ENCODE results near the gene PCAT7.
"Not testable (repeated sequence)": the region's sequence is repeated elsewhere in the genome, so short reads cannot be mapped to it uniquely, and the experiment has no call there.

The PCAT7 gene

DNA sequence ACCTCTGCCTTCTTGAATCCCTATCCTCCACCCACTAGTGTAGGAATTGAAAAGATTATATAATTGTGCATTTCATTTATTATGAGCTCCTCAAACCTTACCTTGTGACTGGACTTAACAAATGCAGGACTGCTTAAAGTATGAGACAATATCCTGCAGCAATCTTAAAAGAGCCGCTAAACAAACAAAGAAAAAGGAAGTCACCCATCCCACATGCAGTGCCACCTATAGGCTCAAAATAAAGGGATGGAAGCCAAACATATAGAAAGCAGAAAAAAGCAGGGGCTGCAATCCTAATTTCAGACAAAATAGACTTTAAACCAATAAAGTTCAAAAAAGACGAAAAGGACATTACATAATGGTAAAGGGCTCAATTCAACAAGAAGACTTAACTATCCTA, 8.7 kb downstream of the PCAT7 start:
- DNase-seq (ENCODE audit: low read depth in 2 of 2): no peak

DNA sequence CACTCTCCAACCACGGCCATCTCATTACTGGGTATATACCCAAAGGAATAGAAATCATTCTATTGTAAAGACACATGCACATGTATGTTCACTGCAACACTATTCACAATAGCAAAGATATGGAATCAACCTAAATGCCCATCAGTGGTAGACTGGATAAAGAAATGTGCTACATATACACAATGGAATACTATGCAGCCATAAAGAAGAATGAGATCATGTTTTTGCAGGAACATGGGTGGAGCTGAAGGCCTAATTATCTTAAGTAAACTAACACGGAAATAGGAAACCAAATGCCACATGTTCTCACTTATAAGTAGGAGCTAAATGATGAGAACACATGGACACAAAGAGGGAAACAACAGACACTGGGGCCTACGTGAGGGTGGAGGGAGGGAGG, 9.4 kb downstream of the PCAT7 start:
- not testable (repeated sequence) for DNase-seq (ENCODE audit: low read depth in 2 of 2)

DNA sequence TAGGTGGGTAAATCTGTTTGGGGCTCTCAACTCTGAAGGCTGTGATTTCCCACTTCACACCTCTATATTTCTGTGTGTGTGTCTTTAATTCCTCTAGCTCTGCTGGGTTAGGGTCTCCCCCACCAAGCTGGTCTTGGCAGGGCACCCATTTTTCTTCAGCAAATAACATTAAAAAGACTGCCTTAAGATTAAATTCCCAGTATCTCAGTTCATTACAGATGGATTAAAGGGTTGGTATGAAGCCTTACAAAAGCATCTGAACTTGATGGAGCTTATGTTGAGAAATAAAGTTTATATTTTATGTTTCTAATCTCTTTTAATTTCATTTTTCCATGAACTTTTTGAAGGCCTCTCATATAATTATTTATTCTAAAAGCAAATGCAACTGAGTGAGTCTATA, 11.7 kb downstream of the PCAT7 start:
- no peak for DNase-seq (ENCODE audit: low read depth in 2 of 2)

DNA sequence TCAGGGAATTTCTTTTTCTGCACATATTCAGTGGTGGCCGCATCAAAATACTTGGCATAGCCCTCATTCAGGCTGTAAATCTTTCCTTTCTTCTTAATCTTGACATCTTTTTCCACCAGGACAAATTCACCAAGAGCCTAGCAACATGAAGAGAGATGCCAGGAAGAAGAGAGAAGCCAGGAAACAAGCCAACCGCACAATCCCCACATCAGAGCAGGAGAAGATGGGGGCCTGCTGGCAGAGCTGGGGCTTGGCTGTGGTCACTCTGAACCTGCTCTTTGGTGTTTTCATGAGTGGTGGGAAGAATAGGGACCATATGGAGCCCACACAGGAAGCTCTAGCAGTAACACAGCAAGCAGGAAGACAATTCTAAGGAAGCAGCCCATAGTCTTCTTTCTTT, 12.4 kb downstream of the PCAT7 start:
- no peak for DNase-seq (ENCODE audit: low read depth in 2 of 2)

DNA sequence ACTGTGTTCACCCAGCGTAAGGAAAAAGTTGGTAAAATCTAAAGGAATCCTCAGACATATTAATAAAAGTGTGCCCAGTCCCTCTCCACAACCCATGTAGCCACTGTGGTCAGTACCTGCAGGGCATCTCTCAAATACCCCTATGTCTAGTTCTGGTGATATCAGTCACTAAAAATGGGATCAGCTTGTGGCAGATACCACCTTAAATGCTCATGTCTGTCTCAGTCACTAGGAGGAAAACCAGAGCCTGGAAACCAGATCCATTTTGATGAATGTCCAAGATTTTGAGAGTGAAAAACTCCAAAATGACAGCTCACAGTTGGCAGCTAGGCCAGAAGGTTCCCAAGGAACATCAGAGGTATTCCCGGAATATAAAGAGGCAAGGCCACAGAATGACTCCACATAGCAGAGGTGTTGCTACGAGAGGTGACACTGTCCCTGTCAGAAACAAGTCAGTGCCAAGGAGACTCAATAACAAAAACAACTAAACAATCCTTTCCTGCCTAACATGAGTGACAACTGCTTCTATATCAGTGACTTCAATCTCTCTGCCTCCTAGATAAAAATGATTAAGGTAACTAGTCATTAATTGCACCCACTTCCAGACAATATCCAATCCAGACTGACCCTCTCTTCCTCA, 13.5 kb downstream of the PCAT7 start:
- DNase-seq (ENCODE audit: low read depth in 2 of 2): no peak

DNA sequence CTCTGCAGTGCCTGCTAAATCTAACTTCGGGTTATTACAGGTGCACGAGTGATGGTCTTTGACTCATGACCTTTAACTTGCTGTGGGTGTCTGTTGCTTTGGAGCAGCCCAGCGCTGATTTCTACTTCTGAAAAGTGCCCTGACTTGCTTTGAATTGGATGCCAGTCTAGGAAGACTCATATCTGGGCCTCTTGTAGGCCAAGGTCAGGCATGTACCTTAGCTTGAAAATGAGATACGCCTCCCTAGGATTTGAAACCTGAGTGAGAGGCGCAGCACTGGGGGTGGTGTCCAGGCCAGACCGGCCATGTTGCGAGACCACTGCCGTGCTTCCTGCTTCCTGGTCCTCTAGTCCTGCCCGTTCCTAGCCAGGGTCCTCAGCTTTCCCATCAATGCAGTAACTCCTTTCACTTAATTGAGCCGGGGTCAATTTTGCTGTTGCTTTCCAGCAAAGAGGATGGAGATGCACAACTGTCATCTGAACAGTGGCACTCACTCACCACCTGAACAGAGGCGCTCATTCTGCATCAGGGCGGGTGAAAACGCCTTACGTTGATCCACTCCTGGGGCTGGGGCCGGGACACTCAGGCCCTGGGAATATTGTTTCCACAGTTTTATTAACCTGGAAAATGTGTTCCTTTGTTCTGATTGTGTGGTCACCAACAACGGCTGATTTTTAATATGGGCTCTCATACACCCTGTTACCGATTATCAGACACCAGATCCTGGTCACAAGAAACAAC, 14.3 kb downstream of the PCAT7 start:
- no peak for DNase-seq (ENCODE audit: low read depth in 2 of 2)

DNA sequence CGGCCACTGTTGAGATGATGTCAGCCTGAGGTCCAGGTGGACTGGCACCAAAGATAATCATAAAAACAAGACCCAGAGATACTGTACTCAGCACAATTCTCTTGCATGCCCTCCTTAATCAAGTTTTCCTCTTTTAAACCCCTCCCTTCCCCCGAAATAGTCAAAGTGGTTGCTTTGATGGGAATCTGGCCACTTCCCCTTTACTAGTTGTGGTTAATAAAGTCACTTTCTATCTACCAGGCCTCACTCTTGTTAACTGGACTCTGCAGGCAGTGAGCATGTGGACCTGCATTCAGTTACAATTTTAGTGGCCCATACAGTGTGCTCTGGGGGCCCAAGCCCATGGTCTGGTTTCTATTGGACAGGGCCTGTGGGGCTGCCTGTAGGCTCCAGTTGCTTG, 21.2 kb downstream of the PCAT7 start:
- no peak for DNase-seq (ENCODE audit: low read depth in 2 of 2)

DNA sequence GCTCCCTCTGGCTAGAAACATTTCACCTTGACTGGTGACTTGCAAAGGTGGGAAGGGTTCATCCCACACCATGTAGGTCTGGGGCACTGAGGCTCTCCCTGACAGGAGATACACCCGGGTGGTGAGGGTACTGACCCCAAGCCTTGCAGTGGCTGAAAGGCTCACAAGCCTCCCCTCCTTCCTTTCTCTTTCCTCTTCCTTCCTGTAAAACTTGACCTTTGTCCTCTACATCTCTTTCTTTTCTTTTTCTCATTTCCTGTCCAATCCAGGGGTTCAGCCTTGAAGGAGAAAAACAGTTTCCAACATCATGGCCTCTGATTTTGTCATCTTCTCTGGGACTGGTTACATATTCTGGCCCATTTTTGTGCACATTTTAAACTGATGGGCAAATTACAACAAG, 22.2 kb downstream of the PCAT7 start:
- DNase-seq (ENCODE audit: low read depth in 2 of 2): no peak

DNA sequence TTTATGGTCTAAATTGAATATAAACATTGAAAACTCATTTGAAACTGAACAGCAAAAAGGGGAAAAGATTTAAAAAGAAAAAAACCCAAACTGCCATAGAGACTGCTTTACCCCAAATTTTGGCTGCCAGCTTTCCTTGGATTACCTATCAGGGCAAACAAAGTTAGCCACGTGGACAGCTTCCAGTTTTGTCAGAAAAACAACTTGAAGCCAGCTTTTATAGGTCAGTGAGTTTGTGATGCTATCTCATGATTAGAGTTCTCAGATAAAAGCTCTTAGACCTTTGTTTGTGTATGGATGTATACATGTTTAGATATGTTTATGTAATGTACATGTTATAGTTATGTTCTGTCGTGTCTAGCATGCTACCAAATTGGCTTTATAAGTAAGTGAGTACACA, 22.7 kb downstream of the PCAT7 start:
- DNase-seq (ENCODE audit: low read depth in 2 of 2): no peak

DNA sequence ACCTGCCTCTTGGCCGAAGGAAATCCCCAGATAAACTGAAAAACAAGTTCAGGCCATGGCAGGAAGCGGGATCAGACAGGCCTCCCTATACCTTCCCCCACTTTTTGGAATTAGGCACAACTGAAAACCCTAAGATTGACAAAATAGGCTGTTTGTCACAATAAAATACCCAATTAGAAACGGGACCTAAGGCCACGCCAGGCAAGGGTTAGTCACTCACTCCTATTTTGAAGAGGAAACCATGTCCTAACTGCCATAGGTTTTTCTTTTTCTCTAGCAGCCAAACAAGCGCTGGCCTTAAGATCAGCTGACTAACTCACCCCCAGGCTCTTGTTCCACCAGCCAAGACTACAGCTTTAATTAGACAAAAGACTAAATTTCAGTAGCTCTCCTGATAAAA, 26.8 kb downstream of the PCAT7 start:
- no peak for DNase-seq (ENCODE audit: low read depth in 2 of 2)

DNA sequence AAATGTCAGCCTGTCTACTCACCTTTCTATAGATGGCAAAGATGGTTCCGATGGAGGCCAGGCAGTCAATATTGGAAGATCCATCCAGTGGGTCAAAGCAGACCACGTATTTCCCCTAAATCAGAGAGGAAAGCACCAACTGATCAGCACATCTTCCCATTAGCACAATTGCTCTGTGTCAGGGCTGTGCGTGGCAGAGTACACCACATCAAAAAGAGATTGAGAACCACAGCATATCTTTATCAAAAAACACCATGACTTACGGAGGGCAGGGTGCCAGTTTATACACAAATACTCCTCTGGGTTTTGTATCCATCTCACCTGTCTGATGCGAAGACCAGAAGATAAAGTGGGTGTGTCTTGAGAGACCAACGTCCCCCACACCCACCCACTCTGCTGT, 29.7 kb downstream of the PCAT7 start:
- DNase-seq (ENCODE audit: low read depth in 2 of 2): no peak

DNA sequence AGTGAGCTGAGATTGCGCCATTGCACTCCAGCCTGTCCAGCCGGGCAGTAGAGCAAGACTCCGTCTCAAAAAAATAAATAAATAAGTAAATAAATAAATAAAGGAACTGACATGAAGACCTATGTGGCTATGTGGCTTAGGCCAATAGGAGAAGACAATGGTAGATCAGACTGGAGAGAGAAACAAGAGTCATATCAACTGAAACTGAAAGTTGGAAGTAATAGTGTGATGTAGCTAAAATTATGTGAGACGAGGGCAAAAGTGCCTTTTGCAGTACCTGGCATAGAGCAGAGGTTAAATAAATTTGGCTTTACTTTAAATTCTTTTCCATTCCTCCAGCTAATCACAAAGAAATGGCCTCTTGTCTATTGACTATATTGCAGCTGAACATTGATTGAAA, 31.4 kb downstream of the PCAT7 start:
- DNase-seq (ENCODE audit: low read depth in 2 of 2): no peak

DNA sequence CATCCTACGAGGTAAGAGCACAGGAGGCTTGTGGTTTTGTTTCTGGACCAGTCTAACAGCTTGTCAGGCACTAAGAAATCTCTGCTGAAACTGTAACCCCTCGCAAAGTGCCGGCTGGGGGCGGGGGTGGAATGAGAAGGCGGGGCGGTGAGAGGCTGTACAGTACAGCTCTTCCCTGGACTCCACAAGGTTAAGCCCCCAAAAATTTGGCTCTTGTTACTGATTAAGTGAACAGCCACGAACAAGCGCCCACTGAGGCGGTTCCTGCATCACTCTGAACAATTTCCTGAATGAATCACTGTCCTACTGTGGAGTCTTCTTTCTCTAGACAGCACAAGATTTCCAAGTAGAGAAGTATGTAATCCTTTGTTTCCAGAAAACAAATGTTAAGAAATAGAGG, 31.9 kb downstream of the PCAT7 start:
- DNase-seq (ENCODE audit: low read depth in 2 of 2): no peak

DNA sequence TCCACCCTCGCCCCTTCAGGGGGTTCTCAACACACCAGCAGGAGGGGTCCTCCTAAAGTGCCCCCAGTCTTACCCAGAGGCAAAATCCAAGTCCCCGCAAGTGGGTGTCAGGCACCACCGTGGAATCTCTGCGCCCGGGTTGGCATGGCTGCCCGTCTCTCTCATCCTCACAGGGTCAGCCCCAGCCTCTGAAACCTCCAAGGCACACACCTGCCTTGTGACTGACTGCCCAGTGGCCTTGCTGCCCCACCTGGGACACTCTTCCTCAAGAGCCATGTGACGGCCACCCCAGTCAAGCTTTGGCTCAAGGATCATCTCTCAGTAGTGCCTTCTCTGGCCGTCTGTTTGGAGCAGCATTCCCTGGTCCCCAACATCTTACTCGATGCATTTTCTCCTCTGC, 33.8 kb downstream of the PCAT7 start:
- no peak for DNase-seq (ENCODE audit: low read depth in 2 of 2)

DNA sequence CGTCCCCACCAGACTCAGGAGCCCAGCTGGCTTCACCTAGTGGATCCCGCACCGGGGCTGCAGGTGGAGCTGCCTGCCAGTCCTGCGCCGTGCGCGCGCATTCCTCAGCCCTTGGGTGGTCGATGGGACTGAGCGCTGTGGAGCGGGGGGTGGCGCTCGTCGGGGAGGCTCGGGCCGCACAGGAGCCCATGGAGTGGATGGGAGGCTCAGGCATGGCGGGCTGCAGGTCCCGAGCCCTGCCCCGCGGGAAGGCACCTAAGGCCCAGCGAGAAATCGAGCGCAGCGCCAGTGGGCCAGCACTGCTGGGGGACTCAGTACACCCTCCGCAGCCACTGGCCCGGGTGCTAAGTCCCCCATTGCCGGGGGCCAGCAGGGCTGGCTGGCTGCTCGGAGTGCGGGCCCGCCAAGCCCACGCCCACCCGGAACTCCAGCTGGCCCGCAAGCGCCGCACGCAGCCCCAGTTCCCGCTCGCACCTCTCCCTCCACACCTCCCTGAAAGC, 36.2 kb downstream of the PCAT7 start:
- DNase-seq (ENCODE audit: low read depth in 2 of 2): not testable (repeated sequence)

DNA sequence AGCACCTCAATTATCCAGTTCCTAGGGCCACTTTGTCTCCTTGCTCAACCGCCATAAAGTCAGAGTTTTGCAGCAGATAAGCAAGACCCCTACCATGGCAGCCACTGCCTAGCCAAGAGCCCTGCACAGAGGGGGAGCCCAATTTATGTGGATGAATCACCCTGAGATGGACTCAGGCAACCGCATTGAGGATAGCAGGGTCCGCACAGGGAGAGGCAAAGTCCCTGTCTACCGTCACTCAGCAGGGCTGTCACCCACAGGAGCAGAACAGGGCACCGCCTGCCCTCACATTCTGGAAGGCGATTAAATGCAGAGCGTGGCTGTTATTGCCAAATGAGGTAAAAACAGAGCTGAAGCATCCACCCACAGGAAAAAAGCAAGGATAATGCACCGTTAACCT, 37.0 kb downstream of the PCAT7 start:
- DNase-seq (ENCODE audit: low read depth in 2 of 2): no peak

DNA sequence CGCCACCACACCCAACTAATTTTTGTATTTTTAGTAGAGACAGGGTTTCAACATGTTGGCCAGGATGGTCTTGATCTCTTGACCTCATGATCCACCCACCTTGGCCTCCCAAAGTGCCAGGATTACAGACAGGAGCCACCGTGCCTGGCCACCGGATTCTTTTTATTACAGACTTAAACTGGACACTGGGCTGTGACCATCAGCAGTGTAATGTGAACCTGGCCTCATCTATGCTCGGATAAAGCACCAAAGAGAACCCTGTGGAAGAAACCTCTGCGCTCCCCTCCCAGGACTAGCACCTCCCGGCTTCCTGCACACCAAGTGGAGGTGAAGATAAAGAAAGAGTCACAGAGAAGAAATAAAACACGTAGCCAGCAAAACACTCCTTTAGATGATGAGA, 37.8 kb downstream of the PCAT7 start:
- DNase-seq (ENCODE audit: low read depth in 2 of 2): not testable (repeated sequence)

DNA sequence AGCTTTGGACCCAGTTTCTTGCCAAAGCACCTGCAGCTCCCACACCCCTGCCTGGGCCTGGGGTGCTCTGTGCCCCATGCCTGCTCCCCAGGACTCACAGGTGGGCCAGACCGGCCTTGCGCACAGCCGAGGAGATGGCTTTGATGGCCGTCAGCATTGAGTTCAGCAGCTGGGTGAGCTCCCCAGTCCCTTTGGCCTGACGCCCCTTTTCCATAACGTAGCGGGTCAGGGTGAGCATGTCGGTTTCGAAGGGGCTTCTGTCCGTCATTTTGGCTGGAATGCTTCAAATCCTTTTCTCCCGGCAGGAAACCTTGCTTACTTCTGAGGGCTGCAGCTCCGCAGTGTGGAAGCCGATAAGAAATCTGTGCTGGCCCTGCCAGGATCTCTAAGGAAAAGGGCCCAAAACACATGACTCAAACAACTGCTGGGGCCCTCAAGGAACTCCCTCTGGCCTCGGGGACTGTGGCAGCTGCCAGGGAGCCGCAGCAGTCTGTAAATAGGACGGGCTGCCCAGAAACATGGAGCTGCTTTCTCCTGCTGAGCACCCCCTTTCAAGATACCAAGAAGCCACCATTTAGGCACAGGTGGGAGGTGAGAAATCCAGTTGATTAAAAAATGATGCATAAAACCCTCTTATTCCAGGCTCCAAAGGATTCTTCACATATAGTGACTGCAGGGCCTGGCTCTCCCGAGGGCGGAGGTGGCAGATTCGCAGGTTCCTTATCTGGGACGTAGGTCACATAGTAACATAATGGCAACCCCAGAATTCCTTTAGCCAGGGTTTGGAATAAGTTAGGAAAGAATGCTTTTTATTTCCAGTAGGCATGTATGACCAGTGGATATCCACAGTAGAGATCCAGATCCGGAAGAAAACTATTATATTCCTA, 38.8 kb downstream of the PCAT7 start, which contains the start of gene FBP2:
Gene FBP2, minus strand, starts transcription at position 366 of the 887 bp plus-strand sequence. Its CDS starts 98 bp downstream, at position 268.
- DNase-seq (ENCODE audit: low read depth in 2 of 2): no peak

DNA sequence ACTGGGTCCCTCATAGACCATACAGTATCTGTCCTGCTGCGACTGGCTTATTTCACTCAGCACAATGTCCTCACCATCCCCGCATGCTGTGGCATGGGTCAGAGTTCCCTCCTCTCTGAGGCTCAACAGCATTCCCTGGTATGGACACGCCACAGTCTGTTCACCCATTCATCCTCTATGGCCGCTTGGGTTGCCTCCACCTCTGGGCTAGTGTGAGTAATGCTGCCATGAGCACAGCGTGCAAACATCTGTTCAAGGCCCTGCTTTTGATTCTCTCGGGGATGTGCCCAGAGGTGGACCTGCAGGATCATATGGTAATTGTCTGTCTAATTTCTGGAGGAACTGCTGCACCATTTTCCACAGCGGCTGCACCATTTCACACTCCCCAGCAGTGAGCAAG, 44.2 kb downstream of the PCAT7 start:
- DNase-seq (ENCODE audit: low read depth in 2 of 2): no peak

DNA sequence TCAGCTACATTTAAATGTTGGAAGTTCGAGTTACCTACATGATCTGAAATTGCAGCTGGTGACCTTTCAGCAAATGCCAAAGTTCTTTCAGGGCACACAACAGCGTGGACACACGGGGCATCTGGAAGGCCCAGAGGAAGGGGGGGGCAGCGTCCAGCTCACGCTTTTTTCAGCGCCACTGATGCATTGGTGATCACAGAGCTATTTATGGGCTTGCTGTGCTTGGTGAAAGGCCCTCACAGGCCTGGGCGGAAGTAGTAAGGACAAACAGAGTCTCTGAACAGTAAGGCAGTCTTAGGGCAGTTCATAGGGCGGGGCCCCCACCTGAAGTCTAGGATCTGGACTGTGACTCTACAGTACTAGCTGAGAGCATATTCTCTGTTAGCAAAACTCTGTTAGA, 45.4 kb downstream of the PCAT7 start:
- no peak for DNase-seq (ENCODE audit: low read depth in 2 of 2)

DNA sequence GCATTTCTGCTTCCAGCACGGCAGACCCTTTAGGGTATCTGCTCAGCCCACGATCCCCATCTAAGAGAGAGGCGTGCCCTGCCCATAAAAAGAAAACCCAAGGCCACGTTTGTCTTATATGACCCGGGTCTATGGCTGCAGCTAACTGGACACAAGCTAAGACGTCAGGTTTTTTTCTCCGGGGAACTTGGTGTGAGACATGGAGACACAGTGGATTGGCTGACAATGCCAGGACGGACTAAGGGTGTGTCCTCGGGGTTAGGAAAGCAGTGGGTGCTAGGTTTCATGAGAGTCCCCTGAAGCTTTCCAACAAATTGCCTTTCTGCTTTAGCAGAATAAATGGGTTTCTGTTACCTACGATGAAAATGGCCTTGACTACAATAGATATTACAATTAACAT, 45.8 kb downstream of the PCAT7 start:
- DNase-seq (ENCODE audit: low read depth in 2 of 2): no peak

DNA sequence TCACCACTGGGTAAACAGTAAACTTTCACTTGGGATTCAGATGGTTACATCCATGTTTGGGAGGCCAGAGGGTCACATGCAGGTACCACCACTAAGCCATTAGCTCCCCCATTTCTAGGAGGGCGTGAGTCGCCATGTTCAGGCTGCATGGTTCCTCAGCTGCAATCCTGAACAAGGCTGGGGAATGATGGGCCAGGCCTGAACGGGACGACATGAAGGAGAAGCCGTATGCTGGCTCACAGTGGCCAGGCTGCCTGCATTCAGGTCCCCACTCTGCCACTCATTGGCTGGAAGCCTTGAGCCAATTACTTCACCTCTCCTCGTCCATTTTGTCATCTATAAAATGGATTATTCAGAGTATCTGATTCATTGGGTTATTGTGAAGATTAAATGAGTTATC, 47.8 kb downstream of the PCAT7 start:
- DNase-seq (ENCODE audit: low read depth in 2 of 2): no peak

Data from stimulated activated CD8-positive, alpha-beta memory T cell treated with anti-CD3 and anti-CD28 coated beads, Interleukin-2, amount 100 ng/mL, for 48 hours (primary cell).